Testis (tissue), 2 donors: ENCODE data around the gene SPARC.

Experiments used
- CTCF ChIP-seq, 3 experiments: fragments of 450-650 bp in 2 of 3; fragments of 200-600 bp in 1 of 3; sonication (generic) in 1 of 3; IDR thresholded peaks; one replicate each; pipeline ENCODE4 v1.5.1; 2016 to 2019; ENCODE audit warnings: antibody characterized with exemption in 3 of 3, mild to moderate bottlenecking in 2 of 3, moderate library complexity in 1 of 3
- POLR2A ChIP-seq: fragments of 450-650 bp; IDR thresholded peaks from one replicate; pipeline ENCODE4 v1.6.1; 2017; ENCODE audit warnings: antibody characterized with exemption, mild to moderate bottlenecking, moderate library complexity

GRCh38 chr5:151675611-151676313, 11.0 kb downstream of the SPARC start:
- no peak for TF ChIP-seq CTCF (IDR thresholded peaks at IDR 0.05)
- TF ChIP-seq POLR2A: no peak
